GM23248 (cell line): ENCODE measurements around the gene MAPK10.

Experiments
- EZH2 ChIP-seq: fragments of 200-600 bp; sonication (generic); IDR thresholded peaks from 2 replicates; pipeline ENCODE4 v1.6.1; 2018; ENCODE audit warnings: antibody characterized with exemption, mild to moderate bottlenecking; ENCODE audit not compliant: insufficient read depth, poor library complexity, severe bottlenecking
- EZH2phosphoT487 ChIP-seq: fragments of 200-600 bp; sonication (generic); IDR thresholded peaks from 2 replicates; pipeline ENCODE4 v1.6.1; 2018; ENCODE audit warnings: antibody characterized with exemption, moderate library complexity, mild to moderate bottlenecking, low read depth; ENCODE audit not compliant: insufficient read depth

- TF ChIP-seq EZH2 (no peak), EZH2phosphoT487 (no peak)
Observed at GRCh38 chr4:86159216-86159615, 200.6 kb downstream of the MAPK10 start.
